GM12801 (cell line): ENCODE results near the gene CD3E.

ENCODE experiments used
- CTCF ChIP-seq: IDR thresholded peaks from one replicate; pipeline ENCODE4 v1.5.1; 2011; ENCODE audit warnings: control low read depth; ENCODE audit not compliant: insufficient read length; ENCODE audit errors: extremely low read depth

The CD3E gene

DNA sequence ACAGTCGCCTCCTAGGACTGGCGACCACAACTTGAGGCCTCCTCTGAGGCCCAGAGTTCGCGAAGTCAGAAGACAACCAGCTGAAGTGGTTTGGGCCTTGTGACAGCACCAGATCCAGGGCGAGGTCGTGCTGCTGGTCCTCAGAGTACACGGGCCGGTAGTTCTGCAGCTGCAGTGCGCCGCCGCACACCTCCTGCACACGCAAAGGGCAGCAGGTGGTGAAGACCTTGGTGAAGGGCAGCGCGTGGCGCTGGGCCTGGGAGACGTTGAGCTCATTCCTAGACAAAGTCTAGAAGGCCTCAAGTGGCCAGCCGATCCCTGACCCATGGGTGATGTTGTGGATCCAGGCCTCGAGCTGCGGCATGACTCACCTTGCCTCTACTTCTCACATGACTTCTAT lies 18.2 kb downstream of the CD3E start:
- TF ChIP-seq CTCF, result no peak

GRCh38 chr11:118325283-118325682 lies 20.8 kb downstream of the CD3E start:
- TF ChIP-seq CTCF, result no peak

- TF ChIP-seq CTCF, result no peak
Measured at GRCh38 chr11:118328745-118329144, 24.2 kb downstream of the CD3E start.

DNA sequence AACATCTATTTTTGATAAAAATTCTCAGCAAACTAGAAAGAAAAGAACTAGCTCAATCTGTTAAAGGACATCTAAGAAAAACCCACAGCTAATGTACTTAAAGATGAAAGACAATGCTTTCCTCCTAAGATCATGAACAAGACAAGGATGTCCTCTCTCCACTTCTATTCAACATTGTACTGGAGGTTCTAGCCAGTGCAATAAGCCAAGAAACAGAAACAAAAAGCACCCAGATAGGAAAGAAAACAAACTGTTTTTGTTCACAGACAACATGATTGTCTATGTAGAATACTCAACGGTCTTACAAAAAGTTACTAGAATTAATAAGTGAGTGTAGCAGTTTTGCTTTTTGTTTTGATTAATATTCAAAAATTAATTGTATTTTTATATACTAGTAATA lies 30.2 kb downstream of the CD3E start:
- TF ChIP-seq CTCF, result no peak

DNA sequence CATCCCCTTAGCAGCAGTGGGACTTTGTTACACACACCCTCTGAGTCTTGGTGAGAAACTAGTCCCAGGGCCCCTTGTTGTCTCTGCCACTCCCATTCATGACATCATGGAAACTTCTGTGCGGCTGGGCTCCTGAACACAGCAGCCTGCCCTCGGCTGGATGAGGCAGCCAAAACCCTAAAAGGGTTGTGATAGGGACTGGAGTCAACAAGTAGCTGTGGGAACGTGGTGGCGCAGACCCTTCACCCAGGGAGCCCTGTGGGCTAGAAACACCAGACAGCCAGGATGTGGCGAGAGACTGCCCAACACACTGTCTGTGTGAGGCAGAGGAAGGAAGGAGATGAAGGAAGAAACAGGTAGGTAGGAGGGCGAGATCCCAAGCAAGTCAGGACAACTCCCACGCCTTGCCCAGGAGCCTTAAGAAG lies 34.1 kb downstream of the CD3E start:
- TF ChIP-seq CTCF, result no peak

DNA sequence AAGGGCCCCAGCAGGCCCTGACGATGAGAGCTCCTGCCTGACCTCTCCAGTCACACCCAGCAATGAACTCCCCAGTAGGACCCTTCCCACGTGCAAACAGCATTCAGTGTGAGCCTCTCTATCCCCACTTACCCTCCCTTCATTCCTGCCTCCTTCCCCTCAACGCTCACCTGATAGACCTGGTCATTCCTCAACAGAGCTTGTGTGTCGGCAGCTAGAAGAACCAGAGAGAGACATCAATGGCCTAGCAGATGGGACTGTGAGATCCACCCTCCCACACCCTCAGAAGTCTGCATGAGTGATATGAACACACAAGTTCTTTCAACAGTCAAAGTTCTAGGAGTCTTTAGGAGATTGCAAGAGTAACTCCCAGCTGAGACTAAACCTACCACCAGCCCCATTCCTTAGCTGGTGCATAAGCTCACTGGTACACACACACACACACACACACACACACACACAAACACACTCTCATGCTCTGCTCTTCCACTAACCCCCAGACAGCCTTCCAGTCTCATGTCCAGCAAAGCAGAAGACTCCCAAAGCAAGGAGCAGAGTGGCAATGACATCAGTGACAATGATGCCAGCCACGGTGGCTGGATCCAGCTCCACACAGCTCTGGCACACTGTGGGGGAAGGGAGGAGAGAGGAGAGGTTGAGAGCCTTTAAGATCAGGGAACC lies 34.9 kb downstream of the CD3E start:
- TF ChIP-seq CTCF, result no peak

GRCh38 chr11:118340449-118340848 lies 35.9 kb downstream of the CD3E start:
- TF ChIP-seq CTCF, result no peak
